HG02798 (cell line): ENCODE results near the gene WRAP73.

ENCODE experiments used
- ATAC-seq: cut with Tn5 transposase; IDR thresholded peaks from one replicate; pipeline ENCODE4 v1.9.1; 2021; ENCODE audit warnings: mild to moderate bottlenecking; ENCODE audit not compliant: unreplicated experiment, poor library complexity

Gene WRAP73

GRCh38 chr1:3669971-3670431, 20.1 kb upstream of the WRAP73 start:
- ATAC-seq, result no peak

- ATAC-seq, result no peak
Observed at GRCh38 chr1:3669421-3669821, 19.5 kb upstream of the WRAP73 start.

- ATAC-seq, result no peak
Observed at GRCh38 chr1:3668585-3669300, 18.8 kb upstream of the WRAP73 start.

GRCh38 chr1:3668148-3668547, 18.2 kb upstream of the WRAP73 start:
- ATAC-seq, result no peak

GRCh38 chr1:3664700-3665375, 14.9 kb upstream of the WRAP73 start:
- ATAC-seq, result no peak

- no peak for ATAC-seq
Observed at GRCh38 chr1:3663999-3664699, 14.2 kb upstream of the WRAP73 start.

GRCh38 chr1:3662080-3662671, 12.3 kb upstream of the WRAP73 start:
- no peak for ATAC-seq

GRCh38 chr1:3661631-3662030, 11.7 kb upstream of the WRAP73 start:
- no peak for ATAC-seq

- no peak for ATAC-seq
Observed at GRCh38 chr1:3660704-3661103, 10.8 kb upstream of the WRAP73 start.

GRCh38 chr1:3659093-3659492, 9.2 kb upstream of the WRAP73 start:
- ATAC-seq, result no peak

GRCh38 chr1:3658231-3658615, 8.3 kb upstream of the WRAP73 start:
- ATAC-seq, result no peak

- no peak for ATAC-seq
Observed at GRCh38 chr1:3657578-3658230, 7.8 kb upstream of the WRAP73 start.

GRCh38 chr1:3657096-3657475, 7.2 kb upstream of the WRAP73 start:
- no peak for ATAC-seq

- ATAC-seq, result peak; percentile 53
Observed at GRCh38 chr1:3656450-3657095, 6.7 kb upstream of the WRAP73 start.

- no peak for ATAC-seq
Observed at GRCh38 chr1:3654549-3655281, 4.8 kb upstream of the WRAP73 start.

- no peak for ATAC-seq
Observed at GRCh38 chr1:3653286-3653618, 3.3 kb upstream of the WRAP73 start.

GRCh38 chr1:3652548-3653285, 2.8 kb upstream of the WRAP73 start:
- peak; percentile 5 for ATAC-seq

- ATAC-seq, result peak; percentile 35
Observed at GRCh38 chr1:3651930-3652547, 2.1 kb upstream of the WRAP73 start, which contains the start of gene TP73. TSS of gene TP73 (plus strand) at chr1:3652516. CDS start at chr1:3682366, 29,850 bp downstream.
